ENCODE results near the gene CENPC.
"Not testable (repeated sequence)": the region's sequence is repeated elsewhere in the genome, so short reads cannot be mapped to it uniquely, and the experiment has no call there.

Gene CENPC

GRCh38 chr4:67466751-67467150, 78.6 kb downstream of the CENPC start:
- DNase-seq: no peak

- no peak for DNase-seq
Observed at GRCh38 chr4:67465763-67466052, 79.6 kb downstream of the CENPC start.

GRCh38 chr4:67465032-67465762, 80.1 kb downstream of the CENPC start:
- DNase-seq: no peak

GRCh38 chr4:67460574-67460973, 84.7 kb downstream of the CENPC start:
- no peak for DNase-seq

GRCh38 chr4:67459164-67459563, 86.1 kb downstream of the CENPC start:
- DNase-seq: no peak

- DNase-seq: no peak
Observed at GRCh38 chr4:67456577-67457196, 88.6 kb downstream of the CENPC start.

GRCh38 chr4:67452846-67453205, 92.5 kb downstream of the CENPC start:
- not testable (repeated sequence) for DNase-seq

GRCh38 chr4:67452100-67452845, 93.0 kb downstream of the CENPC start:
- no peak for DNase-seq

GRCh38 chr4:67451464-67451863, 93.8 kb downstream of the CENPC start:
- no peak for DNase-seq

- DNase-seq: no peak
Observed at GRCh38 chr4:67448621-67449020, 96.7 kb downstream of the CENPC start.

- no peak for DNase-seq
Observed at GRCh38 chr4:67447873-67448272, 97.4 kb downstream of the CENPC start.

GRCh38 chr4:67446811-67447210, 98.5 kb downstream of the CENPC start:
- DNase-seq: no peak

GRCh38 chr4:67445881-67446280, 99.4 kb downstream of the CENPC start:
- not testable (repeated sequence) for DNase-seq

- no peak for DNase-seq
Observed at GRCh38 chr4:67438975-67439374, 106.3 kb downstream of the CENPC start.

GRCh38 chr4:67437974-67438713, 107.2 kb downstream of the CENPC start:
- DNase-seq: no peak

GRCh38 chr4:67436742-67437141, 108.6 kb downstream of the CENPC start:
- DNase-seq: no peak

GRCh38 chr4:67430989-67431388, 114.3 kb downstream of the CENPC start:
- no peak for DNase-seq

- DNase-seq: no peak
Observed at GRCh38 chr4:67428819-67429218, 116.5 kb downstream of the CENPC start.
